Measurements from ENCODE around the gene DDAH2.

GRCh38 chr6:31718265-31718664 is 10.8 kb downstream of the DDAH2 start:
- no peak for TF ChIP-seq CTCF (conservative IDR thresholded peaks at IDR 0.05; ENCODE audit: low read depth, low read length)
- no peak for TF ChIP-seq EZH2 (IDR thresholded peaks at IDR 0.05; ENCODE audit: borderline replicate concordance, low read depth, low read length, poor library complexity, severe bottlenecking)

Measured in A673 (cell line).